ENCODE results near the gene KLF13.

The KLF13 gene

GRCh38 chr15:31405200-31405920 is 78.7 kb downstream of the KLF13 start:
- DNase-seq = no peak

DNA sequence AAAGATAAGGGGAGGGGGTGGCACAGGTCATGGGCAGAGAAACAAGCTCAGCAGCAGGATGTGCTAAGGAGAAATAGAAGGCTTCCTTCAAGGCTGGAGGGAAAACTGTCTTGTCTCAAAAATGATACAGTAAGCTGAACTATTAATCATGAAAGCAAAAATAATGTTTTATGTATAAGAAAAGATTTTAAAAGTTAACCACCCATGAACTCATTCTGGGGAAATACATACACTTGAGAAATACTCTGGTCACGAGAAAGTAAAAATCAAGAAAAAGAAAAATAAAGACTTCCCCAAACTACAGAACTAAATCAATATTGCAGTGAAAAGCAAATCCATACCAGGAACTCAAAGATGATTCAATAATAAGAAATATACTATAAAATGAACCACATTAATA is 80.7 kb downstream of the KLF13 start:
- no peak for DNase-seq

DNA sequence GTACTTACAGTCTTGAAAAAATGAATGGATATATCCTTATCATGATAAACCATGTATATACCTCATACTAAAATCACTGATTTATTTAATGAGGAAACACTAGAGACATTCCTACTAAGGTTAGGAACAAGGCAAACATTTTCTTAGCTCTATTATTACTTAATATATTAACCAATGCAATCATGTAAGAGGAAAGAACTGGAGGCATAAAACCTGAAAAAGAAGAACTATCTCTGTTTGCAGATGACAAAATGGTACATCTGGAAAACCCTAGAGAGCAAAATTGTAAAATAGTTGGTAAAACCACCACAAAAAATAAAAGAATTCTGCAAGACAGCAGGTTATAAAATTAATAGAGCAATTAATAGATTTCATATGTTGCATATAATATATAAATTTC is 81.2 kb downstream of the KLF13 start:
- DNase-seq = no peak

- DNase-seq = no peak
These were observed 82.1 kb downstream of the KLF13 start for GRCh38 chr15:31408724-31409123.

DNA sequence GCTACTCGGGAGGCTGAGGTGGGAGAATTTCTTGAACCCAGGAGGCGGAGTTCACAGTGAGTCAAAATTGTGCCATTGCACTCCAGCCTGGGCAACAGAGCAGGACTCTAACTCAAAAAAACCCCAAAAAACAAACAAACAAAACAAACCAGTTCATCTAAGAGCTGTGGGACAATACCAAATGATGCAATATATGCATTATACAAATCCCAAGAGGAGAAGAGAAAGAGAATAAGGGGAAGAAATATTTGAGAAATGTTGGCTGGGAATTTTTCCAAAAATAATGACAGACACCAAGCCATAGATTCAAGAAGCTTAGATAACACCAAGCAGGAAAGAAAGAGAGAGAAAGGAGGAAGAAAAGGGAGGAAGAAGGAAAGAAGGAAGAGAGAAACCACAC is 82.5 kb downstream of the KLF13 start:
- DNase-seq = no peak

GRCh38 chr15:31412824-31413223 is 86.2 kb downstream of the KLF13 start:
- DNase-seq = no peak

GRCh38 chr15:31415201-31415600 is 88.6 kb downstream of the KLF13 start:
- DNase-seq = no peak

DNA sequence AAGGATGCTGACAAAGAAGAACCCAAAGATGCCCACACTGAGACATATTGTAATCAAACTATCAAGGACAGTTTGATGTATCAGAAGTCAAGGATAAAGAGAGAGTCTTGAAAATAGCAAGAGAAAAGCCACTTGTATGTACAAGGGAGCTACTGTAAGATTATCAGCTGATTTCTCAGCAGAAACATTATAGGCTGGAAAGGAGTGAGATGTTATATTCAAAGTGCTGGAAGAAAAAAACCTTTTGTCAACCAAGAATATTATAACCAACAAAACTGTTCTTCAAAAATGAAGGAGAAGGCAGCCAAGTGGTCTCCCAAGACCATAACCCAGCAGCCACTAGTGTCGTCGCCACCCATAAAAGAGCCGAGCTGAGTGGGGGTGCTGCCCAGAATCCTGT is 93.2 kb downstream of the KLF13 start:
- no peak for DNase-seq

DNA sequence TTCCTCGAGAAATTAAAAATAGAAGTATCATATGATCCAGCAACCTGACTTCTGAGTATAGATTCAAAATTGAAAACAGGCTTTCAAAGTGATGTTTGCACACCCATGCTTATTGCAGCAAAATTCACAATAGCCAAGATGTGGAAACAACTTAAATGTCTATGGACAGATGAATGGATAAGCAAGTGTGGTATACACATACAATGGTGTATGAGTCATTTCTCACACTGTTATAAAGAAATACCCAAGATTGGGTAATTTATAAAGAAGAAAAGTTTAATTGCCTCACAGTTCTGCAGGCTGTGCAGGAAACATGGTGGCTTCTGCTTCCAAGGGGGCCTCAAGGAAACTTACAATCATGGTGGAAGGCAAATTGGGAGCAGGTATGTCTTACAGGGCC is 100.8 kb downstream of the KLF13 start:
- DNase-seq = no peak

All from activated CD4-positive, CD25-positive, alpha-beta regulatory T cell (primary cell).